Activated B cell treated with CpG ODN at 0.5 μM for 24 hours (primary cell): ENCODE measurements around the gene PASK. TPM values are rescaled to one million over a fixed set of nuclear protein-coding genes. Genes with fewer than 3 reads are reported as not detected.

Experiments used
- ATAC-seq: fragments of 200-7000 bp; cut with Tn5 transposase; one replicate; pipeline ENCODE4 v1.10.0; 2021; ENCODE audit warnings: low read depth, mild to moderate bottlenecking, moderate library complexity
- CTCF ChIA-PET: fragments of 350-600 bp; sonication (Branson Sonifier 250); formaldehyde crosslinking; loops from one replicate; lab custom pipeline; 2021; ENCODE audit warnings: antibody characterized with exemption; lab: Charles Lee
- POLR2A ChIA-PET: fragments of 350-600 bp; sonication (Branson Sonifier 250); formaldehyde crosslinking; loops from one replicate; lab custom pipeline; 2021; ENCODE audit warnings: antibody characterized with exemption; lab: Charles Lee
- DNase-seq: peaks from one replicate; pipeline ENCODE4 v3.0.0; 2022
- H3K27ac Mint-ChIP-seq: one replicate; pipeline ENCODE4 v1.8.0; 2020; ENCODE audit warnings: mixed read lengths
- H3K27me3 Mint-ChIP-seq: one replicate; pipeline ENCODE4 v1.8.0; 2021; ENCODE audit warnings: mixed read lengths
- H3K36me3 Mint-ChIP-seq: one replicate; pipeline ENCODE4 v1.8.0; 2021; ENCODE audit warnings: low read depth, mixed read lengths
- H3K4me1 Mint-ChIP-seq: one replicate; pipeline ENCODE4 v1.8.0; 2021; ENCODE audit warnings: mixed read lengths
- H3K4me3 Mint-ChIP-seq: one replicate; pipeline ENCODE4 v1.8.0; 2020; ENCODE audit warnings: mild to moderate bottlenecking, mixed read lengths
- H3K9me3 Mint-ChIP-seq: one replicate; pipeline ENCODE4 v1.8.0; 2020; ENCODE audit warnings: mixed read lengths
- intact Hi-C: fragments of 100-400 bp; cut with micrococcal nuclease; formaldehyde crosslinking; loops from one replicate; pipeline ENCODE4 v1.15.1; 2024
- total RNA-seq: library from RNA; stranded (reverse); gene quantifications from 2 replicates; pipeline ENCODE4 v1.2.3, GENCODE V29; 2022
- TF ChIP-seq, protein P1 (sequence below): fragments of 200-600 bp; IDR thresholded peaks from one replicate; pipeline ENCODE4 v1.8.0; 2022; ENCODE audit warnings: antibody characterized with exemption, mild to moderate bottlenecking

Gene PASK
- total RNA-seq, 1 donor from 2014 or later, result 150 TPM

DNA sequence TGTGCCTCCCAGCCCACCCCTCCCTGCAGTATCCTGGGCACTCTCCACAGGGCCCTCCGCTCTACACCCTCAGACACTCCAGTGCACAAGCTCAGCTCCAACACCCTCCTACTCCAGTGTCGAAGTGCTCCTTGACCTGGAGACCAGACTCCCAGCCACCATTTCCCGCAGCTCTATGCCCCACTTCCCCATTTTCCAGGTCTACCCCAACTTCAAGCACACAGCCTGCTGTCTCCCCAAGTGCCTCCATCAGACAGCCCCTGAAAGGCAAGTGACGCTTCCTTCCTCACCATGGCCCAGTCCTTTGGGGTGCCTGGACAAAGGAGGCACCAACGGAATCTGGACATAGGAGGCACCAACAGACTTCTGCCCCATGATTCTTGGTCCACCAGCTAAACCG lies 7.2 kb downstream of the PASK start:
- ATAC-seq, result no peak
- Mint-ChIP-seq H3K27me3 (no peaks in the 10 kb centered on the region), H3K4me1 (no peaks in the 10 kb centered on the region), H3K36me3 (peaks cover 57% of the 10 kb centered on the region), H3K9me3 (no peaks in the 10 kb centered on the region), H3K27ac (no peak overlapping the region), H3K4me3 (no peak overlapping the region)
- CTCF ChIA-PET, result no interaction called here
- DNase-seq, result no peak
- TF ChIP-seq, protein P1, sequence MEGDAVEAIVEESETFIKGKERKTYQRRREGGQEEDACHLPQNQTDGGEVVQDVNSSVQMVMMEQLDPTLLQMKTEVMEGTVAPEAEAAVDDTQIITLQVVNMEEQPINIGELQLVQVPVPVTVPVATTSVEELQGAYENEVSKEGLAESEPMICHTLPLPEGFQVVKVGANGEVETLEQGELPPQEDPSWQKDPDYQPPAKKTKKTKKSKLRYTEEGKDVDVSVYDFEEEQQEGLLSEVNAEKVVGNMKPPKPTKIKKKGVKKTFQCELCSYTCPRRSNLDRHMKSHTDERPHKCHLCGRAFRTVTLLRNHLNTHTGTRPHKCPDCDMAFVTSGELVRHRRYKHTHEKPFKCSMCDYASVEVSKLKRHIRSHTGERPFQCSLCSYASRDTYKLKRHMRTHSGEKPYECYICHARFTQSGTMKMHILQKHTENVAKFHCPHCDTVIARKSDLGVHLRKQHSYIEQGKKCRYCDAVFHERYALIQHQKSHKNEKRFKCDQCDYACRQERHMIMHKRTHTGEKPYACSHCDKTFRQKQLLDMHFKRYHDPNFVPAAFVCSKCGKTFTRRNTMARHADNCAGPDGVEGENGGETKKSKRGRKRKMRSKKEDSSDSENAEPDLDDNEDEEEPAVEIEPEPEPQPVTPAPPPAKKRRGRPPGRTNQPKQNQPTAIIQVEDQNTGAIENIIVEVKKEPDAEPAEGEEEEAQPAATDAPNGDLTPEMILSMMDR, result no peak
- intact Hi-C loops, result no loop called here
- POLR2A ChIA-PET, result interaction anchor here (3.4 kb wide), 1 partner anchor 8 kb away, joined by 9 read pairs; the partner anchor contains the start of genes PASK and PPP1R7

- no peak overlapping the region for H3K27ac Mint-ChIP-seq
- TF ChIP-seq, protein P1, result no peak
- POLR2A ChIA-PET, result interaction anchor here (1.4 to 3.4 kb wide), 2 partner anchors 9 to 41 kb away, joined by 3 to 9 read pairs; partner anchors contain the start of genes PASK and PPP1R7
- no peak for ATAC-seq
- H3K4me1 Mint-ChIP-seq, result no peaks in the 10 kb centered on the region
- peaks cover 63% of the 10 kb centered on the region for H3K36me3 Mint-ChIP-seq
- CTCF ChIA-PET, result no interaction called here
- H3K4me3 Mint-ChIP-seq, result no peak overlapping the region
- no peak for DNase-seq
- intact Hi-C loops, result no loop called here
- no peaks in the 10 kb centered on the region for H3K9me3 Mint-ChIP-seq
- H3K27me3 Mint-ChIP-seq, result no peaks in the 10 kb centered on the region
Observed at GRCh38 chr2:241141214-241141770, 8.0 kb downstream of the PASK start.

DNA sequence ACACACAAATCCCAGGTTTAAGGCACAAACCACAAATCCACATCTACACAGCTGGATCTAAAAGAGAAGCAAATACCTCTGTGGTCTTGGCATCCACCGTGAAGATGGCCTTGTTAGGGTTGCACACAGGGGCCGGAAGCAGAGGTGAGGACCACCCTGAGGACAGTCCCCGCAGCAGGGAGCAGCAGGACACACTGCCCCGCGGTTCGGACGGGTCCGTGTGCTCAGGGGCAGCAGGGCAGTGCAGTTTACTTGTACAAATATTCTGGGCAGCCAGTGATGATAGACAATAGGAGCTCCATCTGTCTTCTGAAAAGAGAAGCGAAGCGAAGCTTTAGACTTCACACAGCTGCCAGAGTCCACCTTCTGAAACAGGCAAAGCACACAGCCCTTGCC lies 8.8 kb downstream of the PASK start:
- peaks cover 71% of the 10 kb centered on the region for H3K36me3 Mint-ChIP-seq
- ChIA-PET CTCF (interaction anchor here (1.2 to 1.3 kb wide), 3 partner anchors 8 to 62 kb away, joined by 3 to 4 read pairs (median 4); partner anchors contain the start of gene PASK), POLR2A (interaction anchor here (1.4 to 3.4 kb wide), 3 partner anchors 9 to 40 kb away, joined by 3 to 9 read pairs (median 3); partner anchors contain the start of genes PASK and PPP1R7)
- no peaks in the 10 kb centered on the region for H3K9me3 Mint-ChIP-seq
- H3K27ac Mint-ChIP-seq, result no peak overlapping the region
- ATAC-seq, result no peak
- intact Hi-C loops, result no loop called here
- no peak overlapping the region for H3K4me3 Mint-ChIP-seq
- H3K4me1 Mint-ChIP-seq, result no peaks in the 10 kb centered on the region
- TF ChIP-seq, protein P1, result no peak
- H3K27me3 Mint-ChIP-seq, result no peaks in the 10 kb centered on the region
- DNase-seq, result no peak

- H3K36me3 Mint-ChIP-seq, result peaks cover 74% of the 10 kb centered on the region
- DNase-seq, result no peak
- H3K9me3 Mint-ChIP-seq, result no peaks in the 10 kb centered on the region
- ChIA-PET CTCF (interaction anchor here (1.2 to 1.3 kb wide), 3 partner anchors 9 to 61 kb away, joined by 3 to 4 read pairs (median 4); partner anchors contain the start of gene PASK), POLR2A (interaction anchor here (1.3 to 3.4 kb wide), 4 partner anchors 10 to 39 kb away, joined by 3 to 9 read pairs (median 3); partner anchors contain the start of genes PASK and PPP1R7)
- H3K4me3 Mint-ChIP-seq, result no peak overlapping the region
- H3K4me1 Mint-ChIP-seq, result no peaks in the 10 kb centered on the region
- H3K27me3 Mint-ChIP-seq, result no peaks in the 10 kb centered on the region
- no peak for ATAC-seq
- no peak overlapping the region for H3K27ac Mint-ChIP-seq
- intact Hi-C loops, result no loop called here
- TF ChIP-seq, protein P1, result no peak
Observed at GRCh38 chr2:241139531-241140444, 9.5 kb downstream of the PASK start.
